GM19467 (cell line): ENCODE results near the gene SDK1.
A peak's percentile ranks its signal among the peaks of the same experiment; 100 is the strongest.
"Not testable (repeated sequence)": the region's sequence is repeated elsewhere in the genome, so short reads cannot be mapped to it uniquely, and the experiment has no call there.

ENCODE experiments used
- ATAC-seq: cut with Tn5 transposase; IDR thresholded peaks from one replicate; pipeline ENCODE4 v1.9.1; 2021; ENCODE audit warnings: mild to moderate bottlenecking, moderate library complexity; ENCODE audit not compliant: unreplicated experiment

The SDK1 gene

DNA sequence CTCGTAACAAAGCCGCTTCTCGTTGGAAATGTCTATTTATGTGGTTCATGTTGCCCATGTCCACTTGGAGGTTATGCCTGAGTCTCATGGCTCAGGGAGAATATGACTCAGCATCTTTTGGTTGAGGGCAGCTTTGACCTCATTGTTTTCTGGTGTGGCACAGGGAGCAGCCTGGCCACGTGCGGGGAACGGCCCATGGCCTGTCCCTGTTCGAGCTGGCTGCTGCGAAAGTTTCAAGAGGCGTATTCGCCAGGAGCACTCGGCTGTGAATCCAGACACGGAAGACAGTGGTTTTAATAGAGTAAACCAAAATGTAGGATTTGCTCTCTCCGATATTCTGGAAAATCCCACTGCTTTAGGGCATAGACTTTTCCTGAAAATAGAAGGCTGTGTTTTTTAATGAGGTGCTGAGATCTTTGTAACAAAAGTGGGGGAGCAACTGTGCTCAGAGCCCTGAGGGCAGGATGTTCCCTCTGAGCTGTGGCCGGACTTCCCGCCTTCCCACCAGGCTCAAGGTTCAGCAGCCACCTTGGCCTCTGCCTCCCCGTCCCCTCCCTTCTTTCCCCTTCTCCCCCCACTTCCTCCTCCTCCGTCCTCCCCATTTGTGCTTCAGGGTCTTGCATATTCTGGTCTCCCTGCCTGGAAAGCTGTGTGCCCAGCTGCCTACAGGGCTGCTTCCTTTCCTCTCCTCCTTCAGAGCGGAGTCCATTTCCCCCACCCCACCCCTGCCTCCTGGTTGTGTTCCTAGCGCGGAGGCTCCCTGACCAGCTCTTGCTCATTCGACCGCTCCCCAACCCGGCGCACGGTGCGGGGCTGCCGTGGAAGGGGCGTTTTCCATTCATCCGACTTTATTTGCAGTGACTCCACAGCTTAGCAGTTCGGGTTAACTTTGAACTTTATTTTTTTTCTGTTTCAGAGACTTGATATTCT lies 642.0 kb downstream of the SDK1 start:
- no peak for ATAC-seq

DNA sequence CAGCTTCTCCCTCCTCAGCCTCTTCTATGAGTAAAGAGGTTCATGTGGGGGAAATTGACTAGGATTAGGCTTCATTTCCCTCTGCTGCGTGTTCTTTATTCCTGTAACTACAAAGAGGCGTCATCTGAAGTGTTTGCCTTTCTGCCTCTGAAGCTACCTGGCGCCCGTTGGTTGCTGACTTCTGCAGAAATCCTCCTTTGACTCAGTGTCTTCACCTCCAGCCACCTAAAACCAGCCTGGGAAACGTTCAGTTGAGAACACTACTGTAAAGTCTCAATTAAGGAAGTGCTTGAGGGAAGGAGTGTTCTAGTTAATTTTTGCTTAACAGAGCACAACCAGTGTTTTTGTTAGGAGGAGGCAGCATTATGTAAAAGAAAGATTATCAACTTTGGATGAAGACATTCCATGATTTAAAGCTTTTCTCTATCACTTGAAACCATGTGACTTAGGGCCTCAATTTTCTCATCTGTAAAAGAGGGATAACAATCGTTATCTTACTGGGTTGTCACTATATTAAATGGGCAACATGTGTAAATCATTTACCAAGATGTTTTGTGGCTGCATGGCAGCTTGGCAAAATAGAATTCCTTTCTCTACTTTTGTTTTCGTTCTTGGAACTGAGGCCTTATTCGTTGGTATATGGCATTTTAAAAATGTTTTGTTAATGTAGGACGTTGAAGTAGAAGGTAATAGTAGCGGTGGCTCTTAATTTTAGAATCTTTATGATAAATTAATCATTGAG lies 642.9 kb downstream of the SDK1 start:
- ATAC-seq = no peak

DNA sequence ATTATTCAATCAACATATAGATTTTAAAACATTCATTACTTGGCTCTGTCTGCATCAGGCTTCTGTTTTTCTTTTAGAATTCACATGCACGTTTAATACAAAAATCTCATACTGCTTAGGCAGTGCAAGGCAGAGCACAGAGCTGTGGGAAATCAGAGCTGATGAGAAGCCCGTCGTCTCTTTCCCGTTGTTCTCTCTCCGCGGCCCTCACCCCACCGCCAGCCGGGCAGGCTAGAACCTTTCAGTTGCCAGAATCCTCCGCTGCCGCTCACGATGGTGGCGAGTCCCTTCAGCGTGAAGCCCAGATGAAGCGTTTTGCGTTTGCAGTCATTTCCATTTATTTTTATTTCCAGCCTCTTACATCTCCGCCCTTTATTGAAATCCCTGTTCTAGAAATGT lies 648.2 kb downstream of the SDK1 start:
- no peak for ATAC-seq

DNA sequence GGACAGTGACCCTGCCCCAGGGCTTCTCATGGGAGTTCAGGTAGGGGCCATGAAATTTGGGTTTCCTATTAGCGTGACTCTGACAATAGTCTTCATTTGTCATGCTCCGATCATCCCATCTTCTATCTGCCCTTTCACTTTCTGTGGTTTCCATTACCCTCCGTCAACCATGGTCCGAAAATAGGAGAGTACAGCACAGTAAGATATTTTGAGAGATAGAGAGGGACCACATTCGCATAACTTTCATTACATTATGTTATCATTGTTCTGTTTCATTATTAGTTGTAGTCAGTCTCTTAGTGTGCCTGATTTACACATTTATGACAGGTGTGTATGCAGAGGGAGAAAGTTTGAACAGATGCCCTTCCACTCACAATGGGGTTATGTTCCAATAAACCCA lies 649.2 kb downstream of the SDK1 start:
- peak; percentile 55 for ATAC-seq

DNA sequence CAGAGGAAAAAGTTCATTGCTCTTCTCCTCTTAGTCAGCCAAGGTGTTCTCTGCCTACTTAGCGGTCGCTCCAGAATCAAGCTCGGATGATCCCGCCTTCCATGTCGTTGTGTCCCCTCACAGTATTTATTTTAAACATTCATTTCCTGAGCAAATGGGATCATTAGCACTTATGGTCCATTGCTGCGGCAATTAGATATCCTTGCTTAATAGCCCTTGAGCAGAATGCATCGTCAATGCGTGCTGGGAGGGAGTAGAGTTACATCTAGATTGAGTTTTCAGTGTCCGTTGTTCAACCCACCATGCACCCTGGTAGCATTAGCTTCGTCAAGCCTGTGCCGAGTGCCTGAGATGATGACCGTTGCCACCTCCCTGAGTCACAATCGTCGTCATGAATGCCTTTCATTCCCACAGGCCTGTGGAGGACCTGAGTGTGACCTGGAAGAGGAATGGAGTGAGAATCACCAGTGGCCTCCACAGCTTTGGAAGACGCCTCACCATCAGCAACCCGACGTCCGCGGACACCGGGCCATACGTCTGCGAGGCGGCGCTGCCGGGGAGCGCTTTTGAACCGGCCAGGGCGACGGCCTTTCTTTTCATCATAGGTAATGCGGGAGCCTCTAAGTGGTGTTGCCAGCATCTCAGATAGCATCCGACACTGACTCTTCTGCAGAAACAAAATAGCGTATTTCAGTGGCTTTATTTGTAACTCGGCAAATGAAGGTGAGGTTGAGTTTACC lies 650.4 kb downstream of the SDK1 start:
- no peak for ATAC-seq

DNA sequence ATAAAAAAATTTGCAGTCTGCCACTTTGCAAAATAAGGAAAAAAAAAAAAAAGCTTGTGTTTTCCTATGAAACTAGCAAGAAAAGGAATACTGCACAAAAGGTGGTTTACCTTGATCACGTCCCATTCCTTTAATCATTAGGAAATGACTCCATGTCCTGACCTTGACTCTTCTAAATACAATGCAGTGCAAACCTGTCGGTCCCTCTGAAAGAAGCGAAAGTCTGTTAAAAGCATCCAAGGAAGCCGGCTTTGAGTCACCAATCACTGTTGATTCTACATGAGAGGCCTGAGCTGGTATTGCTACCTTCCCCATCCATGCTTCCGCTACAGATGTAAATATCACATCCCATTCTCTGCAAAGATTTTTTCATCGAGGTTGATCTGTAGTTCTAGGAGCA lies 652.1 kb downstream of the SDK1 start:
- ATAC-seq = no peak

DNA sequence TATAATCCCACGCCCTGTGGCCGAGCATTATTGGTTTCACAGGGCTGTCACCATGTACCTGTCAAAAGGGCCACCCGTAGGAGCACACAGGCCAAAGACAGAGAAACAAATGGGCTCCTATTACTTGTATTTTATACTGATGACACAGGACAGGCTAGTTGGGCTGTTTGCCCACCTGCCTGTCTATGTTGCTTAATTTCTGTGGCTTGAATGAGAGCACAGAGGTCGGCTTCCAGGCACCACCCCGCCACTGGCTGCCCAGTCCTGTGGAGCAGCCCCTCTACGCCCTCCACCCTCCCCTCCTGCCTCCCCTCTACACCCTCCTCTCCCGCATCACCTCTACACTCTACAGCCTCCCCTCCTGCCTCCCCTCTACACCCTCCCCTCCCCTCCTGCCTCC lies 652.9 kb downstream of the SDK1 start:
- no peak for ATAC-seq

DNA sequence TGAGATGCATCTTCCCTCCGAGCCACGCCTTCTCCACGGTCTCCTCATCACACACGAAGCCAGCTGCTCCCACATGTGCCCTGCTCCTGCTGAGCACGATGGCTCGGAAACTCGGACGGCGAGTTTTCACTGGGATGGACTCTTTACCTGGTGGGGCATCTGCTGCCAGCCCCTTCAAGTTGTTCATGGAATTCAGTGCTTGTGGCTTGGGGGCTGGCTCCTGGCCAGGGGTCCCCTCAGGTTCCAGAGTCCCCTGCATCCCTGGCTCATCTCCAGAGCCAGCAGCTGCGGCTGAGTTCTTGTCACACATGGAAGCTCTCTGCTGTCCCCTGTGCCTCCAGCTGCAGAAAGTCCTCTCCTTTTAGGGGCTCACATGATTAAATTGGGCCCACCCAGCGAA lies 654.0 kb downstream of the SDK1 start:
- no peak for ATAC-seq

DNA sequence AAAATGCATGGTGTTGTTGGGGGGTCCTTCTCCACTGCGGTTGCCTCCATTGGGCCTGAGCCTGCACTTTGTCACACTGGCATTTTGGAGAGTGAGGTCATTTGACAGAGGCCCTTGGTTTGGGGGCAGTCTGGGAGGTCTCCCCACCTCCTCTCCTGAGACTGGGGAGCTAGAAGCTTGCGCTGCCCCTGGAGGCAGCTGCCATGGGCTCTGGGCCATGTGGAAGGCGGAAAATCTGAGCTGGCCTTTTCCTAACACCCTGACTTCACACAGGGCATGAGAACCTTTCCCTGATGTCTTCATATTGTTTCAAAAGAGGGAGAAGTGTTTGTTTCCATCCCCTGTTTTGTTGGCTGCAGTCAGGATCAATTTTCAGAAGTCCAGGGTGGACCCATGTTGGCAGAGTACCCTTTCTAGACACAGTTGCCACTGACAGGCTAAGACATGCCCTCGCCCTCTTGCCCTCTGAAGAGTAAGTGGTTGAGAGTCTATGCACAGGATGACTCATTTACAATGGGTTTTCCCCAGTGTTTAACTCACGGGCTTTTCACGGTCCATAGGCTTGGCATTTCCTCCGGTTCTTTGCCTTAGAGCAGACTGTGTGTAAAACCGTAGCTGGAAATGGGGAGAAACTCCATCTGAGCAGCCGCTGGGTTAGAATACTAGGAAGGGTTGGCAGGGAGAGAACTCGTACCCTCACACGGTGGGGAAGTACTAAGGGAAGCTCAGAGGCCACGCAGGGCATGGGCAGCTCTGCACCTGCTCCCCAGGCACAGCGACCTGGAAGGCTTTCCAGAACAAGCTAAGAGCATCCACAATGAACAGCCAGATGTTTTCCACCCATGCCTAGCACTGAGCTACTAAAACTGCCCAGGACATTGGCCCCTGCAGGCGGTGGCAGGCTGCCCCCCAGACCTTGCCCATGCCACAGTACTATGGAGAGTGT lies 655.0 kb downstream of the SDK1 start:
- ATAC-seq = peak; percentile 73

DNA sequence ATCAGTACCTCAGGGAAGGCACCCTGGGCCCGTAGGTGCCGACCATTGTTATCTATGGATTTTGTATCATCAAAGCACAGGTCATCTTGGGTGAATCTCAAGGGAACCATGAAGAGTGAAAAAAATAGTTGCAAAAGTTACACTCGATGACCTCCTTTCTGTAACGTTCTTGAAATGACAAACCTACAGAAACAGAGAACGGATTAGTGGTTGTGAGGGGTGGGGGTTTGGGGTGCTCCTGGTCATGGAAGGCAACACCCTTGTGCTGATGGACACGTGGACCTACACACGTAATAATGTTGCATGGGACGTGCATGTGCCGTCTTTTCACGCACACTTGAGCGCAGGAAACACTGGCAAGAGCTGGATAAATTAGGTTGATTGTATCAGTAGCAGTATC lies 655.9 kb downstream of the SDK1 start:
- peak; percentile 43 for ATAC-seq

DNA sequence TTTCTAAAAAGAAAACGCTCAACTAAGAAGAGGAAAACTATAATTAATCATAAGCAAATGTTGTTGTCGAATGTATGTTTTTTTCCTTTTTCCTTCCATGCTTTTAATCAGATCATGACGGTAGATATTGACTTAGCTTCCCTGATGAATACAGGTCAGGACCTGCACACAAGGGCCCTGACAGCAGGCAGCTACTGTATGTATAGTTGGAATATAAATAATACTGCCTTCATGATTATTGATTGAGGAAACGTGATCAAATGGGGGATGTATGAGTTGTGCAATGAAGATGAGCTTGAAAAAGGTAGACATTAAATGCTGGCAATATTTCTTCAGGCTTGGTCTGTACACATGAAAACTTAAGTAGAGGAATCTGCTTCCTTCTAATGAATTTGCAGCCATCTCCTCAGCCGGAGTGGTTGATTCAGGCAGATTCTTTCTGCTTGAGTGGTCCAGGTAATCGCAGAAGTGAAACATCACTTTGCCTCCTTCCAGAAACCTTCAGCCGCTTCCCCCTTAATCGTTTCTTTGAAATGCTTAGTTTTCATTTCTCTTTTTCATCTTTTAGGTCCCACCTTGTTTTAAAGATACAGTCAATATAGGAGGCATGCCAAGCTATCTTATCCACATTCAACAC lies 656.5 kb downstream of the SDK1 start:
- ATAC-seq = no peak

DNA sequence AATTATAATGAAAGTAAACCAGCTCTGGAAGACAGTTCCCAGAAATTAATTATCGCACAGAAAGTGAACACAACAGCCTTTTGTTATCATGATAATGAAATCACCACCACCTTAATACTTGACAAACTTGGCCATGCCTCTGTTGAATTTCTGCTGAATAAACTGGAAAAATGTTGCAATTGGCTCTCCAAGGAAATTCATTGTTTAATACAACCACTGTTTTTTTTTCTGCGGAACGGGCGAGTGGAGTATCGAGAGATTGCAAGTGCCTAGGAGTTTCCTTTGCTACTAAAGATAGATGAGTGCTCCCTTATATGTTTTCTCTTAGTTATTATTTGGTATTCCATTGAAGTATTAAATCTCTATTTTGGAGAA lies 657.0 kb downstream of the SDK1 start:
- no peak for ATAC-seq

DNA sequence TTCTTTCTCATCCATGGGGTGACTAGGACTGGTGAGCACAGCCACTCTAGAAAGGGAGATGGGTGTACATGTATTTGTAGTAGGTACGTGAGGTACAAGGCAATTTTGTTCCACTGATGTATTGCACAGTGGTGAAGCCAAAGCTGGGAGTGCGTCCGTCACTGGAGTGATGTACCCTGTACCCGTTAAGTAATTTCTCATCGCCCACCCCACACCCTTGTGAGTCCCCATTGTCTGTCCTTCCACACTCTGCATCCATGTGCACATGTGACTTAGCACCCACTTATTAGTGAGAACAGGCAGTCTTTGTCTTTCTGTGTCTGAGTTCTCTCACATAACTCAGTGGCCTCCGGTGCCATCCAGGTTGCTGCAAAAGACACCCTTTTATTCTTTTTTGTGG lies 658.3 kb downstream of the SDK1 start:
- ATAC-seq = no peak

DNA sequence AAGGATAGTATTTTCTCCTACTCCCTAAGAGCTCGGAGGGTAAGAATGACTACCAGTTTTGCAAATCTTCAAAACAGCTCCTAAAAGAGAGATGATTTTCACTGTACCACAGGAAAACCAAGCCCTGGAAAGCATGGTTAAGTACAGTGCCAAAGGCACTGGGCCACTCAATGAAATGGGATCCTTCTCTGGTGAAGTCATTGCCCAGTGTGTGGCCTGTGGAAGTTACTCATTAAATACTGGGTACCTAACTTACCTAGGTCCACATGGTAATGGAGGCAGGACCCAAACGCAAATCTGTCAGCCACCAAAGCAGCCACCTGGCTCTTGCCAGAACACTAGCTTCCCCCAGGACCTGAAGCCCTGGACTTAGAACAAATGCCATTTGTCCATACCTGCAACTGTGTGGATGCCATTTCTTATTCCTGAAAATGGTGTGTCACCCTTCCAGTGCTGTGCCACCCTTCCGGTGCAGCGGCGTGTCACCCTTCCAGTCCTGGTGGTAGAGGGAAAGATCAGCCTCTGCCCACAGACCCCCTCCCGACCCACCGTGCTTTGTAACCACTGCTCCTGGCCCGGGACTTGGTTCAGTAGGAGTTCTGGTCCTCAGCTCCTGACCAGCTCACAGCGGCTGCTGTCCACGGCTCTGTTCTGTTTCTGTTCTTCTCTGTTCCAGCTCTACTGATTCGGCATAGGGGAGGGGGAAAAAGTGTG lies 659.2 kb downstream of the SDK1 start:
- ATAC-seq = no peak

DNA sequence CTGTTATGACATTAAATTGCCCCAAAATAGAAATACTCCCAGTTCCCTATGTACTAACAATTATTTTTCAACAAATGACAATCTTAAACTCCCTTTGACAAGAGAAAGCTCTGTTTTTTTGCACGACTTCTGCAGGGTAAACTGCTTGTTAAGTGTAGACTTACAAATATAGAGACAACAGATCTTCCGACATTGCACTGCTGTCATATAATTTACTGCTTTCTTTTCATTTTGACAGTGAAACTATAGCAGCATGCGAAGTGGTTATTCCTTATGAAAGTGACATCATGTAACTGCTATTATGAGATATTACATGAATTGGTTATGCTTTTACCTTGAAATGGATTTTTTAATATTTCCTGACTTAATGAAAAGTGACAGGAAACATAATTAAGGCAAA lies 659.9 kb downstream of the SDK1 start:
- ATAC-seq = no peak

DNA sequence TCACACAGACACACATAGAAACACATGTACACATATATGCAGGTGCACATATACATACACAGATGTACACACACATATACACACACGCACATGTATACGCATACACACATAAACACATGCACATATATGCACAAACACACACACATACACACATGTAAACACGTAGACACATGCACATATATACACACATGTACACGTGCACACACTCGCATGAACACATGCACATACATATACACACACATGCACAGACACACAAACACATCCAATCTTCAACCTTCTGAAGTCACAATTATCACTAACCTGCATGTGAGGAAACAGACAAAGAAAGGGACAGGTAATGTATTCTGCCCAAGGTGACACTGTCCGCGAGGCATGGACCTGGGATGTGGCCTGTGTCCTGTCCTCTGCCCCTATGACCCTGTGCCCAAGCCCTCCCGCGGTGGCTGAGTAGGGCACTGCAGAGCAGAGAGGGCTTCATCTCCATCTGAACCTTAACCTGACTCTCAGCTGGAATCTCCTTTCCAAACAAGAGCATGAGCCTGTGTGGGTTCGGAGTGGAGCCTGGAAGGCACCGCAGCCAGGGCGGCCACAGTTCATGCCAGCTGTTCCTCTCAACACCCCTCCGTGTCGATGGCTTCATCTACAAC lies 660.9 kb downstream of the SDK1 start:
- ATAC-seq = no peak

DNA sequence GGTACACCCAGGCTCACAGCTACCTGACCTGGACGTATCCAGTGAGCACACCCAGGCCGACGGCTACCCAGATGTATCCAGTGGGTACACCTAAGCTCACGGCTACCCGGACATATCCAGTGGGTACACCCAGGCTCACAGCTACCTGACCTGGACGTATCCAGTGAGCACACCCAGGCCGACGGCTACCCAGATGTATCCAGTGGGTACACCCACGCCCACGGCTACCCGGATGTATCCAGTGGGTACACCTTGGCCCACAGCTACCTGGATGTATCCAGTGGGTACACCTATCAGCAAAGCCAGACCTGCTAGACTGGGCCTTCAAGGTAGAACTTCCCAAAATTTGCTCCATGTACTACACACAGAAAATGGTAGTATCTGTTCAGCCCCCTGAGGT lies 662.7 kb downstream of the SDK1 start:
- not testable (repeated sequence) for ATAC-seq

DNA sequence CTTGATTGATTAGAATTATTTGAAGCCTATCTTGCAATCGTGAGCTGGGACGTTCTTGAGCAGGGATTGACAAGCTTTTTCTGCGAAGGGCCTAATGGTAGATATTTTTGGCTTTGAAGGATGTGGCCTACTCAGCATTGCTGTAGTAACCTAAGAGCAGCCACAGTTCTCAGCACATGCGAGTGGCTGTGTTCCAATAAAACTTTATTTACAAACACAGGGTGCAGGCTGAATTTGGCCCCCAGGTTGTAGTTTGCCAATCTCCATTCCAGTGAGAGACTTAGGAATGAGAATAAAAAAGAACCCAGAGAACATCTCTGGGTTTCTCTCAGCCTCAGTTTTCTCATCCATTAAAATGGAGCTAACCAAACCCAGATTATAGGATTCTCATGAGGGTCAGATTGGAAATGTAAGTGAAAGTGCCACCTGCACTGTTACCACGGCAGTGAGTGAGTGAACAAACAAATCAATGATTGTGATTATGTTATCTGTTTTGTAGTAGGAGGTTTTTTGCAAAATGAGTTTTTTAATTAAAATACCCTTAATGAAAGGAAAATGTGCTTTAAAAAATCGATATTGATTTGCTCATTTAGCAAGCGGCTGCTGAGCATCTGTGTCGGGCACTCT lies 664.0 kb downstream of the SDK1 start:
- no peak for ATAC-seq
